Measurements from ENCODE around the gene ADAMTSL3.

ADAMTSL3 gene

DNA sequence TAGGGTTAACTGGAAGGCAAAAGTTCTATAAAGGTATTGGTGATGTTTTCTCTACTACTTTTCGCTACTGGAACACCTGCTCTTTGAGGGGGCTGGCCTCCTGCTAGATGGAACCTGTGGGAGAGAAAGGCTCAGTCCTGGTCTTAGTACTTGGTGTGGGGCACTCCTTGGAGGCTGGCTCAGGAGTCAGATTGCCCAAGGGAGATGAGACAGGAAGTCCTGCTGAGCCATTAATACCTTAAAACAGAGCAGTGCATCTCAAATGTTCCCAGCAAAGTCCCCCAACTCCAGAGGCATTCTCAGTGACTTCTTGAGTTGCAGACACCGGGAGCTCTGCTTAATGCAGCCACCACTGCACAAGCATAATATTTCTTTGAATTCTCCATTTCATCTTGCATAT, 3.1 kb upstream of the ADAMTSL3 start:
- Histone ChIP-seq H3K36me3 (ENCODE audit: control insufficient read depth in 4 of 4, insufficient read depth in 4 of 4, low read length in 3 of 4) (no peaks in the 10 kb centered on the region), H3K4me1 (ENCODE audit: control extremely low read depth in 1 of 4, control insufficient read depth in 4 of 4, insufficient read depth in 4 of 4, low read length in 3 of 4) (peaks cover 0 to 13% (median 0%) of the 10 kb centered on the region in 4 experiments)
- WGBS (ENCODE audit: insufficient coverage) = 100% methylated on average over 2 of the region's 2 CpGs

GRCh38 chr15:83651541-83651940, 2.4 kb upstream of the ADAMTSL3 start:
- CTCF ChIA-PET = no interaction called here
- 100% methylated on average over 4 of the region's 6 CpGs for WGBS (ENCODE audit: insufficient coverage)
- no peak for DNase-seq
- H3K27ac ChIP-seq (ENCODE audit: insufficient read depth in 1 of 2, low read depth in 1 of 2, low read length in 2 of 2, poor library complexity in 1 of 2, severe bottlenecking in 2 of 2) = no peak overlapping the region
- POLR2A ChIA-PET = no interaction called here
- H3K4me3 ChIP-seq (ENCODE audit: control insufficient read depth in 1 of 7, extremely low read depth in 1 of 7, insufficient read depth in 4 of 7, low read depth in 2 of 7, low read length in 6 of 7) = no peak overlapping the region
- H3K9me3 ChIP-seq (ENCODE audit: control extremely low read depth in 1 of 5, control insufficient read depth in 4 of 5, insufficient read depth in 2 of 5, low read depth in 1 of 5, low read length in 4 of 5) = no peaks in the 10 kb centered on the region
- peaks cover 19 to 68% (median 36%) of the 10 kb centered on the region in 5 experiments for H3K27me3 ChIP-seq (replicated peaks in 2 of 5; ENCODE audit: control insufficient read depth in 4 of 5, insufficient read depth in 5 of 5, low read length in 4 of 5)
- H3K4me1 ChIP-seq (ENCODE audit: control extremely low read depth in 1 of 4, control insufficient read depth in 4 of 4, insufficient read depth in 4 of 4, low read length in 3 of 4) = peaks cover 0 to 13% (median 0%) of the 10 kb centered on the region in 4 experiments
- no peaks in the 10 kb centered on the region for H3K36me3 ChIP-seq (ENCODE audit: control insufficient read depth in 4 of 4, insufficient read depth in 4 of 4, low read length in 3 of 4)

More for the DNA sequence above, 3.1 kb upstream of the ADAMTSL3 start:
- H3K4me3 ChIP-seq (ENCODE audit: control insufficient read depth in 1 of 7, extremely low read depth in 1 of 7, insufficient read depth in 4 of 7, low read depth in 2 of 7, low read length in 6 of 7) = no peak overlapping the region
- no peak for DNase-seq
- H3K9me3 ChIP-seq (ENCODE audit: control extremely low read depth in 1 of 5, control insufficient read depth in 4 of 5, insufficient read depth in 2 of 5, low read depth in 1 of 5, low read length in 4 of 5) = peaks cover 0 to 1% (median 0%) of the 10 kb centered on the region in 5 experiments
- H3K27me3 ChIP-seq (replicated peaks in 2 of 5; ENCODE audit: control insufficient read depth in 4 of 5, insufficient read depth in 5 of 5, low read length in 4 of 5) = peaks cover 14 to 61% (median 29%) of the 10 kb centered on the region in 5 experiments
- H3K27ac ChIP-seq (ENCODE audit: insufficient read depth in 1 of 2, low read depth in 1 of 2, low read length in 2 of 2, poor library complexity in 1 of 2, severe bottlenecking in 2 of 2) = no peak overlapping the region
- POLR2A ChIA-PET = no interaction called here
- CTCF ChIA-PET = no interaction called here

GRCh38 chr15:83652626-83653204, 1.2 kb upstream of the ADAMTSL3 start:
- no peaks in the 10 kb centered on the region for H3K36me3 ChIP-seq (ENCODE audit: control insufficient read depth in 4 of 4, insufficient read depth in 4 of 4, low read length in 3 of 4)
- no peak overlapping the region for H3K4me3 ChIP-seq (ENCODE audit: control insufficient read depth in 1 of 7, extremely low read depth in 1 of 7, insufficient read depth in 4 of 7, low read depth in 2 of 7, low read length in 6 of 7)
- no peaks in the 10 kb centered on the region for H3K9me3 ChIP-seq (ENCODE audit: control extremely low read depth in 1 of 5, control insufficient read depth in 4 of 5, insufficient read depth in 2 of 5, low read depth in 1 of 5, low read length in 4 of 5)
- no peak overlapping the region for H3K27ac ChIP-seq (ENCODE audit: insufficient read depth in 1 of 2, low read depth in 1 of 2, low read length in 2 of 2, poor library complexity in 1 of 2, severe bottlenecking in 2 of 2)
- no peak for DNase-seq
- H3K4me1 ChIP-seq (ENCODE audit: control extremely low read depth in 1 of 4, control insufficient read depth in 4 of 4, insufficient read depth in 4 of 4, low read length in 3 of 4) = peaks cover 0 to 13% (median 0%) of the 10 kb centered on the region in 4 experiments
- POLR2A ChIA-PET = no interaction called here
- CTCF ChIA-PET = no interaction called here
- no CpG with 5 or more reads among the region's 5 CpGs for WGBS (ENCODE audit: insufficient coverage)
- peaks cover 22 to 78% (median 37%) of the 10 kb centered on the region in 5 experiments for H3K27me3 ChIP-seq (replicated peaks in 2 of 5; ENCODE audit: control insufficient read depth in 4 of 5, insufficient read depth in 5 of 5, low read length in 4 of 5)

- Histone ChIP-seq H3K36me3 (ENCODE audit: control insufficient read depth in 4 of 4, insufficient read depth in 4 of 4, low read length in 3 of 4) (no peaks in the 10 kb centered on the region), H3K27me3 (replicated peaks in 2 of 5; ENCODE audit: control insufficient read depth in 4 of 5, insufficient read depth in 5 of 5, low read length in 4 of 5) (peaks cover 22 to 81% (median 37%) of the 10 kb centered on the region in 5 experiments), H3K9me3 (ENCODE audit: control extremely low read depth in 1 of 5, control insufficient read depth in 4 of 5, insufficient read depth in 2 of 5, low read depth in 1 of 5, low read length in 4 of 5) (no peaks in the 10 kb centered on the region), H3K27ac (ENCODE audit: insufficient read depth in 1 of 2, low read depth in 1 of 2, low read length in 2 of 2, poor library complexity in 1 of 2, severe bottlenecking in 2 of 2) (no peak overlapping the region), H3K4me1 (ENCODE audit: control extremely low read depth in 1 of 4, control insufficient read depth in 4 of 4, insufficient read depth in 4 of 4, low read length in 3 of 4) (peaks cover 0 to 13% (median 0%) of the 10 kb centered on the region in 4 experiments), H3K4me3 (ENCODE audit: control insufficient read depth in 1 of 7, extremely low read depth in 1 of 7, insufficient read depth in 4 of 7, low read depth in 2 of 7, low read length in 6 of 7) (no peak overlapping the region)
- no peak for DNase-seq
- ChIA-PET POLR2A (no interaction called here), CTCF (no interaction called here)
- 37% methylated on average over 12 of the region's 18 CpGs for WGBS (ENCODE audit: insufficient coverage)
Observed at GRCh38 chr15:83653288-83653638, 660 bp upstream of the ADAMTSL3 start.

DNA sequence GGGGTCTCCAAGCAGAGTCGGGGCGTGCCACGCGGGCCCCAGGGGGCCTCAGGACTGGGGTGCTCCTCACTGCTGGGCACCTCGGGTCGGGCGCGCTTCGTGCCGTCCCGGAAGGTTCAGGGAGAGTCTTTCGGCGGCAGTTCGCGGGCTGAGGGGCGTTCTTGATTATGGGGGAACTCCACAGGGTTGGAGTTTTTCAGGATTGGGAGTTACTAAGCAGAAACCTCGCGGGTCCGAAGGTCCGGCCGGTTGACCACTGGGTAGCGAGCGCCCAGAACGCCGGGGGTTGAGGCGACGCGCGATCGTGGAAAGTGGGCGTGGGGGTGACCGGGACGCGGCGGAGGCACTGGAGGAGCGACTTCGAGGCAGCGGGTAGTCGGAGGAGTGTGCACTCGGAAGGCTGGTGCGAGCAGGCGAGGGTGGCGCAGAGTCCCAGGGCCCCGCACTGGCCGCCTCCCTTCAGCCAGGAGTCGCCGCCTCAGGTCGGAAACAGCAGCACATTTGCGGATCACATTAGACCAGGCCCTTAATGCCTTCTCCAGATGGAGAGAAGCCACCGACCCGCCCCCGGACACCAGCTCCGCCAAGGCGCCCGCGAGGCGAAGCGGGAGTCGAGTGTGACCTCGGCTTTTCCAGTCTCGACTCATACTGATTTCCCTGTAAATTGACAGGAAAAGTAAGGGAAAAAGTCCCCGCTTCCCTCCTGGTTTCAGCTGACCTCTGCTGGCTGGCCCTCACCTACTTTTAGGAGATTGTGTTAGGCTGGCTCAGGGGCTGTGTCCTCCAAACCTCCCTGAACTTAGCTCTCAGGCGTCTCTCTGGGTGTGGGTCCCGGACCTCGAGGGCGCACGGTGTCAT, 685 bp downstream of the ADAMTSL3 start:
- DNase-seq = peak in 2 of 3 donors; percentile 1 to 4
- H3K27me3 ChIP-seq (replicated peaks in 2 of 5; ENCODE audit: control insufficient read depth in 4 of 5, insufficient read depth in 5 of 5, low read length in 4 of 5) = peaks cover 22 to 80% (median 37%) of the 10 kb centered on the region in 5 experiments
- H3K4me3 ChIP-seq (ENCODE audit: control insufficient read depth in 1 of 7, extremely low read depth in 1 of 7, insufficient read depth in 4 of 7, low read depth in 2 of 7, low read length in 6 of 7) = peak overlapping the region in 4 of 7 experiments; percentile 6 to 29 (median 17)
- POLR2A ChIA-PET = no interaction called here
- H3K36me3 ChIP-seq (ENCODE audit: control insufficient read depth in 4 of 4, insufficient read depth in 4 of 4, low read length in 3 of 4) = no peaks in the 10 kb centered on the region
- no peaks in the 10 kb centered on the region for H3K9me3 ChIP-seq (ENCODE audit: control extremely low read depth in 1 of 5, control insufficient read depth in 4 of 5, insufficient read depth in 2 of 5, low read depth in 1 of 5, low read length in 4 of 5)
- H3K27ac ChIP-seq (ENCODE audit: insufficient read depth in 1 of 2, low read depth in 1 of 2, low read length in 2 of 2, poor library complexity in 1 of 2, severe bottlenecking in 2 of 2) = no peak overlapping the region
- peaks cover 0 to 13% (median 0%) of the 10 kb centered on the region in 4 experiments for H3K4me1 ChIP-seq (ENCODE audit: control extremely low read depth in 1 of 4, control insufficient read depth in 4 of 4, insufficient read depth in 4 of 4, low read length in 3 of 4)
- CTCF ChIA-PET = no interaction called here
- WGBS (ENCODE audit: insufficient coverage) = 13% methylated on average over 67 of the region's 67 CpGs

DNA sequence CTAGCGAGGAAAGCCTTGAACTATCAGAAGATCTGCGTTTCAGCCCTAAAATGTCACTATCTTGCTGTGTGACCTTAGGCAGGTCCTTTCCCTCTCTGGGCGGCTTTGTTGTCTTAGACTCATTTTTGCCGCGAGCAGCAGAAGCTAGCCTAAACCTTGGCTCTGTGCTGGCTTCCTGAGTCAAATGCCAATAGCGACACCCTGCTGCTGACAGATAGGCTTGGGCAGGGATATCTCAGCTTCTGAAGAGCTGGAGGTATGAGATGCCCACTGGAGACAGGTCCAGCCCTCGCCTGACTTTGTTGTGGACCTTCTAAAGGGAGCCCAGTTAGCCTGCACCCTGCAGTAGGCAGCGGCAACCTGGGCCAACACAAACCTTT, 1.3 kb downstream of the ADAMTSL3 start:
- Histone ChIP-seq H3K9me3 (ENCODE audit: control extremely low read depth in 1 of 5, control insufficient read depth in 4 of 5, insufficient read depth in 2 of 5, low read depth in 1 of 5, low read length in 4 of 5) (no peaks in the 10 kb centered on the region), H3K4me3 (ENCODE audit: control insufficient read depth in 1 of 7, extremely low read depth in 1 of 7, insufficient read depth in 4 of 7, low read depth in 2 of 7, low read length in 6 of 7) (no peak overlapping the region), H3K36me3 (ENCODE audit: control insufficient read depth in 4 of 4, insufficient read depth in 4 of 4, low read length in 3 of 4) (no peaks in the 10 kb centered on the region), H3K27ac (ENCODE audit: insufficient read depth in 1 of 2, low read depth in 1 of 2, low read length in 2 of 2, poor library complexity in 1 of 2, severe bottlenecking in 2 of 2) (no peak overlapping the region), H3K27me3 (replicated peaks in 2 of 5; ENCODE audit: control insufficient read depth in 4 of 5, insufficient read depth in 5 of 5, low read length in 4 of 5) (peaks cover 22 to 77% (median 37%) of the 10 kb centered on the region in 5 experiments), H3K4me1 (ENCODE audit: control extremely low read depth in 1 of 4, control insufficient read depth in 4 of 4, insufficient read depth in 4 of 4, low read length in 3 of 4) (peaks cover 0 to 13% (median 0%) of the 10 kb centered on the region in 4 experiments)
- 90% methylated on average over 8 of the region's 8 CpGs for WGBS (ENCODE audit: insufficient coverage)
- POLR2A ChIA-PET = no interaction called here
- CTCF ChIA-PET = no interaction called here
- no peak for DNase-seq

DNA sequence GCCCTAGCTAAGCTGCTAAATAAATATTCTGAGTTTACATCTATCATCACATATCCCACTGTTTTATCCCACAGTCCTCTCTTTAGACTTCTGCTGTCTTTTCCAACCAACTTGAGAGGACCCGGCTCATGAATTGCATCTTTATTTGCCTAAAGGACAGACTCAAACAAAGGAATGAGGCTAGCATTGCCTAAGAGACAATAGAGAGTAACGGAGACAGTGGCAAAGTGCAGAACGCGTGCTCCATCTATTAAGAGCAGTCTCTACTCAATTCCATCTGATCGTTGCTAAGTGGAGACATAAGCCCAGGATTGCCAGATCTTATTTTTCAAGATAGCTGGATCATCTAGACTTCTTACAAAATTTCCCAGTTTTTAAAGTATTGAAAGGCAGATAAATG, 2.3 kb downstream of the ADAMTSL3 start:
- no peaks in the 10 kb centered on the region for H3K36me3 ChIP-seq (ENCODE audit: control insufficient read depth in 4 of 4, insufficient read depth in 4 of 4, low read length in 3 of 4)
- H3K27ac ChIP-seq (ENCODE audit: insufficient read depth in 1 of 2, low read depth in 1 of 2, low read length in 2 of 2, poor library complexity in 1 of 2, severe bottlenecking in 2 of 2) = no peak overlapping the region
- H3K4me3 ChIP-seq (ENCODE audit: control insufficient read depth in 1 of 7, extremely low read depth in 1 of 7, insufficient read depth in 4 of 7, low read depth in 2 of 7, low read length in 6 of 7) = no peak overlapping the region
- no peaks in the 10 kb centered on the region for H3K9me3 ChIP-seq (ENCODE audit: control extremely low read depth in 1 of 5, control insufficient read depth in 4 of 5, insufficient read depth in 2 of 5, low read depth in 1 of 5, low read length in 4 of 5)
- POLR2A ChIA-PET = no interaction called here
- 86% methylated on average over 5 of the region's 5 CpGs for WGBS (ENCODE audit: insufficient coverage)
- peaks cover 0 to 13% (median 0%) of the 10 kb centered on the region in 4 experiments for H3K4me1 ChIP-seq (ENCODE audit: control extremely low read depth in 1 of 4, control insufficient read depth in 4 of 4, insufficient read depth in 4 of 4, low read length in 3 of 4)
- H3K27me3 ChIP-seq (replicated peaks in 2 of 5; ENCODE audit: control insufficient read depth in 4 of 5, insufficient read depth in 5 of 5, low read length in 4 of 5) = peaks cover 20 to 70% (median 36%) of the 10 kb centered on the region in 5 experiments
- DNase-seq = no peak
- CTCF ChIA-PET = no interaction called here

All from common myeloid progenitor, CD34-positive (primary cell).